HG02642 (cell line): ENCODE data around the gene GLI1.
"Not testable (repeated sequence)": the region's sequence is repeated elsewhere in the genome, so short reads cannot be mapped to it uniquely, and the experiment has no call there.

Source experiments
- ATAC-seq: cut with Tn5 transposase; IDR thresholded peaks from one replicate; pipeline ENCODE4 v1.9.1; 2021; ENCODE audit warnings: mild to moderate bottlenecking; ENCODE audit not compliant: unreplicated experiment, poor library complexity

Gene GLI1

GRCh38 chr12:57439762-57440266, 19.8 kb upstream of the GLI1 start:
- ATAC-seq: no peak

- ATAC-seq: not testable (repeated sequence)
Observed at GRCh38 chr12:57441393-57441792, 18.2 kb upstream of the GLI1 start.

- no peak for ATAC-seq
Observed at GRCh38 chr12:57441846-57442427, 17.6 kb upstream of the GLI1 start.

GRCh38 chr12:57444337-57444736, 15.2 kb upstream of the GLI1 start:
- ATAC-seq: not testable (repeated sequence)

- ATAC-seq: no peak
Observed at GRCh38 chr12:57444744-57445143, 14.8 kb upstream of the GLI1 start.

GRCh38 chr12:57446292-57446960, 13.2 kb upstream of the GLI1 start:
- no peak for ATAC-seq

- ATAC-seq: no peak
Observed at GRCh38 chr12:57448669-57449068, 10.9 kb upstream of the GLI1 start.

GRCh38 chr12:57449375-57449774, 10.2 kb upstream of the GLI1 start:
- ATAC-seq: no peak

- ATAC-seq: no peak
Observed at GRCh38 chr12:57450057-57450456, 9.5 kb upstream of the GLI1 start.

- ATAC-seq: no peak
Observed at GRCh38 chr12:57451233-57451778, 8.3 kb upstream of the GLI1 start.

- no peak for ATAC-seq
Observed at GRCh38 chr12:57452181-57452936, 7.2 kb upstream of the GLI1 start.

- ATAC-seq: peak; percentile 47
Observed at GRCh38 chr12:57452937-57453509, 6.6 kb upstream of the GLI1 start.

- ATAC-seq: no peak
Observed at GRCh38 chr12:57454213-57454565, 5.4 kb upstream of the GLI1 start.

GRCh38 chr12:57454566-57455373, 4.8 kb upstream of the GLI1 start, which contains the start of gene INHBE:
Gene INHBE, plus strand, starts transcription at chr12:57455307. Its CDS starts 230 bp downstream, at chr12:57455537.
- no peak for ATAC-seq

GRCh38 chr12:57455374-57456144, 4.0 kb upstream of the GLI1 start:
- no peak for ATAC-seq

- peak; percentile 28 for ATAC-seq
Observed at GRCh38 chr12:57456145-57456700, 3.4 kb upstream of the GLI1 start.

GRCh38 chr12:57456737-57457490, 2.7 kb upstream of the GLI1 start:
- no peak for ATAC-seq

GRCh38 chr12:57458665-57459054, 925 bp upstream of the GLI1 start:
- ATAC-seq: no peak
